SK-MEL-5 (cell line): Measurements from ENCODE around the gene CEACAM6. TPM values are rescaled to one million over a fixed set of nuclear protein-coding genes. Genes with fewer than 3 reads are reported as not detected.
"Not testable (repeated sequence)": the region's sequence is repeated elsewhere in the genome, so short reads cannot be mapped to it uniquely, and the experiment has no call there.

Source experiments
- DNase-seq: peaks from one replicate; pipeline ENCODE4 v3.0.0-alpha.2; 2016; ENCODE audit warnings: low read depth, low spot score
- in situ Hi-C: cut with HindIII; loops from 2 replicates; pipeline ENCODE4 v1.10.0; 2016; ENCODE audit warnings: low sequenced_read_pairs, high pct_unique_total_duplicates, low pct_unique_long_range_greater_than_20kb
- total RNA-seq: library from RNA; depleted of rRNA; stranded (reverse); fragments of >200 nt; shearing (Covaris generic); gene quantifications from 2 replicates; pipeline ENCODE4 v1.2.3, GENCODE V29; 2014

Gene CEACAM6
- total RNA-seq, 1 experiment from 2014 or later = not detected

- DNase-seq = no peak
- in situ Hi-C loops = no loop called here
These were observed 29.4 kb downstream of the CEACAM6 start for GRCh38 chr19:41784743-41785142.

DNA sequence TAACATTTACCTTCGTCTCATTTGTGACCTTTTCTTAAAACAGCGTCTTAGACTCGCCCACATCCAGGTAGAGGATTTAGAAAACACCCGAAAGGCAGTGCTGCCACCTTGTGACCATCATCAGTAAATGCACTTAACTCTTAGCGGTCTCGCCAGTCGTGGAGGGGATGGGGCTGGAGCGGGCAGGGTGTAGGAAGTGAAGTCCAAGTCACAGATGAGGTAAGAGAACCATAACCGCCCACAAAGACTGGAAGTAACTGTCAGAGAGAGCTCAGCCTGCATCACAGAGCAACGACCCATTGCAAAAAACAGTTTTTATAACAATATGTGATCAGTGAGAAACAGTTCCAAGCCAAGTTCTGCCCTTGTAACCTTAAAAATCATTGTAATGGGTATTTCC, 30.3 kb downstream of the CEACAM6 start:
- peak; percentile 82 for DNase-seq
- in situ Hi-C loops = no loop called here

- in situ Hi-C loops = no loop called here
- no peak for DNase-seq
These were observed 31.7 kb downstream of the CEACAM6 start for GRCh38 chr19:41787055-41787454.

GRCh38 chr19:41788518-41788917, 33.2 kb downstream of the CEACAM6 start:
- in situ Hi-C loops, DNase-seq: not testable (repeated sequence)

DNA sequence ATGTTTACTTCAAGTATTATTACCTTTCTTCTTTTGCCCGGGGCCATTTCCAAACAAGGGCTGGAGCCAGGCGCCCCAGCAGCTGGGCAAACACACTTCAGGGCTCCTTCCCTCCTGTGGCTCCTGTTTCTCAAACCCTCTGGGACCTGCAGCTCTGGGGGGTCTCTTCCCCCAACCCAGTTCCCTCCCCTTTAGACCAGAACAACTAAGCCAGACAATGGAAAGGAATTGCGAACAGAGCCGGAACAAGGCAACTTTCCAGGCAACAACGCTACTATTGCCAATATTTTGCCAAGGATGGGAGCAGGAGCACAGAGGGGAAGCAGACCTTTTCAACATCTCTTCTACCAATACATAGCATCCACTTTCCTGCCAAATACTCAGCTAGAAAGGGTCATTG, 33.7 kb downstream of the CEACAM6 start:
- in situ Hi-C loops = not testable (repeated sequence)

GRCh38 chr19:41792513-41793413, 37.4 kb downstream of the CEACAM6 start:
- DNase-seq = peak; percentile 91
- in situ Hi-C loops = no loop called here

More for the DNA sequence above, 33.7 kb downstream of the CEACAM6 start:
- not testable (repeated sequence) for DNase-seq

GRCh38 chr19:41793414-41793727, 38.0 kb downstream of the CEACAM6 start:
- in situ Hi-C loops = no loop called here
- no peak for DNase-seq

DNA sequence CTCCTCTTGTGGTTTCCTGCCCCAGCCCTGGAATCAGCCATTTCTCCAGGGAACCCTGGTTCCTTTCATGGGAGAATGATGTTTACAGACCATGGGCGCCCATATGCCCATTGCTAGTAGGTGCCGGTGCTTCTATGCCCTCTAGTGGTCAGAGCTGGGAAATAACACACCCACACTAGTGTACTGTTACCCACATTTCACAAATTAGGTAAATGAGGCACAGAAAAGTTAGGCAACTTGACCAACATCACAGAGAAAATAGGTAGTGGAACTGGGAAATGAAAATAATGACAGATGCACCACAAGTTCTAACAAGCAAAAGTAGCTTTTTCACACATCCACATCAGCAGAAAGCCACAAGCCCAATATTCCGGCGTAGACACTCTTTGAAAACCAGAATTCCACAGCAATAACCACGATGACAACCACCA, 39.7 kb downstream of the CEACAM6 start:
- DNase-seq = peak; percentile 75
- in situ Hi-C loops = no loop called here

DNA sequence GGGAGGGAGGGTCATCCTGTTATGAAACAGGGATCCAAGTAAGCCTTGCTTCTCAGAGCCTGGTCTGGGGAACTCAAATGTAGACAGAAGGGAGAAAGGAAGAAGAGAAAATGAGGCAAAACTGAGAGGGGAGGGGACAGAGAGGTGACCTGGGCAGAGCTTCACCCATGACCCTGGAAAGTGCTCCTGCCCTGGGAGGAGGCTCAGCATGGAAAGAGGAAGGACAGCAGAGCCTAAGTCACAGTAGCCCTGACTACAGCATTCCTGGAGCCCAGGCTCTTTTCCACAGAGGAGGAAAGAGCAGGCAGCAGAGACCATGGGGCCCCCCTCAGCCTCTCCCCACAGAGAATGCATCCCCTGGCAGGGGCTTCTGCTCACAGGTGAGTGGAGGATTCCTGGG, 41.0 kb downstream of the CEACAM6 start, which contains the start of gene CEACAM3:
CEACAM3 (plus strand) TSS at position 226 of the 400 bp plus-strand sequence; CDS start at position 317, 91 bp downstream.
- DNase-seq = no peak
- in situ Hi-C loops = no loop called here

GRCh38 chr19:41796901-41797300, 41.6 kb downstream of the CEACAM6 start:
- in situ Hi-C loops = no loop called here
- no peak for DNase-seq

DNA sequence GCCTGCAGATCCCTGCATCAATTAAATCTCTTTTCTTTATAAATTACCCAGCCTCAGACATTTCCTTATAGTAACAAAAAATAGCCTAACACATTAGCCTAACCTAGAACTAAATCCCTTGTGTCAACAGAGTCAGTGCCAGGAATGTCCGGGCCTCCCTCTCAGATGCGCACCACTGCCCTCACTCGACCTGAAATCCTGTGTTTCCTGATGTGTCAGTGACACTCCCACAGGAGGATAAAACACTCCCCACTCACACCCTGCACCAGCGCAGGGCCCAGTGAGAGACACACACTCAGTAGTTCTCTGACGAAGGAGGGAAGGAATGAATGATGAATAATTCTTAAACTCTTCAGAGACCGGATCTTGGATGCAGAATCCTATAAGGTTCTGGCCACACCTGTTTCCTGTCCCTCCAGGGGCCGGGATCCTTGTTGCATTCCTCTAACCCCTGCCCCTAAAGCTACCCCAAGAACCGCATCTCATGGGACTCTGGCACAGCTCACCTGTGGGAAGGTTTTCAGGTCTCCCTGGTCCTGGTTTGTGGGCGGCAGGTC, 44.2 kb downstream of the CEACAM6 start:
- in situ Hi-C loops = no loop called here
- DNase-seq = no peak

- no peak for DNase-seq
- in situ Hi-C loops = no loop called here
These were observed 45.7 kb downstream of the CEACAM6 start for GRCh38 chr19:41801031-41801430.

DNA sequence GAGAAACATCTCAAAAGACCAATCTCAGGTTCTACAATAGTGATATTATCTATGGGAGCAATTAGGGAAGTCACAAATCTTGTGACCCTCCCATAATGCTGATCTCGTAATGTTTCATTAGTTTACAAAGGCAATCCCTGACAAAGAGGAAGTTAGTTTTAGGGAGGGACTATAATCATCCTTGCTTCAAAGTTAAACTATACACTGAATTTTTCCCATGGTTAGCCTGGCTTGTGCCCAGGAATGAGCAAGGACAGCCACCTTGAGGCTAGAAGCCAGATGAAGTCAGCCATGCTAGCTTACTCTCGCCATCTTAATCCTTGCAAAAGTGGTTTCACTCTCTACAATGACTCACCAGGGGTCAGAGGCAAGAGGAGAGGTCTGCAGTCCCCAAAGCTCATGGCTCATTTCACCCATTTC, 46.5 kb downstream of the CEACAM6 start:
- in situ Hi-C loops = no loop called here
- DNase-seq = no peak

- DNase-seq = no peak
- in situ Hi-C loops = no loop called here
These were observed 47.4 kb downstream of the CEACAM6 start for GRCh38 chr19:41802770-41803169.

GRCh38 chr19:41804336-41804735, 49.0 kb downstream of the CEACAM6 start:
- DNase-seq = no peak
- in situ Hi-C loops = no loop called here

- DNase-seq = no peak
- in situ Hi-C loops = no loop called here
These were observed 51.8 kb downstream of the CEACAM6 start for GRCh38 chr19:41807176-41807575.

DNA sequence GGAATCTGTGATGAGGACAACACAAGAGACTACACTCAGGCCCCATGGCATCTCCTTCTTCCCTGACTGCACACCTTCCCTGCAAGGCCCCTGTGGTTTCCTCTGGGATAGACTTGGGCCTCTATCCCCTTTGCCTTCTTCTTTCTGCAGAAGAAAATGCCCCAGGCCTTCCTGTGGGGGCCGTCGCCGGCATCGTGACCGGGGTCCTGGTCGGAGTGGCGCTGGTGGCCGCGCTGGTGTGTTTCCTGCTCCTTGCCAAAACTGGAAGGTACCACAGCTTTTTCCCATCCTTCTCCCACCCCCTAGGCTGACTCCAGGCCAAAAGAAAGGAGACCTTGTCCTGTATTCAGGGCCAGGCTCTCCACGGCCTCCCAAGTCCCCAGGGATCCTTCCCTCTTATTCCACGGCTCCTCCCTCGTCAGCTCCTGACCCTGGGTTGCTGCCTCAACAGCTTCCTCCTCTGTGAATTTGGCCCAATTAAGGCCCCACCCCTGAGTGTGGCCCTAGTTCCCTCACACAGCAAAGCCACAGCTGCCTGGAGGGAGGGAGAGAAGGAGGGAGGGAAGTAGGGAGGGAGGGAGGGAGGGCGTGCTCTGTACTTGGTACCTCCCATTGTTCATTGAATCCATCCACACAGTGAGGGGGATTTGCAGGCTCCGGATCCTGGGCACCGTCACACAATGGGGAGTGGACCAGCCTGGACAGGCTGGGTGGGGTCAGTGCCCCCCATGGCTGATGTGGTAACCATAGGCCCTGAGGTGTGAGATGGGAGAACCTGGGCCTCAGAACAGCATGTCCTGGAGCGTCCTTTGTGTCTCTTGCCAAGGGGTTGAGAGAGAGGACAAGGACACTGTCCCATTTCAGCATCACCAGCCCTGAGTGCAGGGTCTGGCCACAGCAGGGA, 53.6 kb downstream of the CEACAM6 start:
- DNase-seq = no peak
- in situ Hi-C loops = no loop called here

DNA sequence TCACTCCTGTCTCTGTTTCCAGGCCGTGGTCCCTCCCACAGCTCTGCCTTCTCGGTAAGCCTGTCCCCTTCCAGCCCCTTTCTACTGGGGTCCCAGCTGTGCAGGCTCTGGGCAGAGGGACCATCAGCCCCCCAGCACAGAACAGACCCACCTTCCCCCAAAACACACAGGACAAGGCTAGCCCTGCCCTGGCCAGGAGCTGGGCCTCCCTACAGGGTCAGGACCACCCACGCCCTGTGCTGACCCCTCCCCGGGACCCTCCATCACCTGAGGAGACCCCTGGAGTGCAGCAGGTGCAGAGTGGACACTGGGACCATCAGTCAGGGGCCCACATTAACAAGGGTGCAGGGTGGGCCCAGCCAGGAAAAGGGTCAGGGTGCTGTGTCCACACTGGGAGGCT, 55.0 kb downstream of the CEACAM6 start:
- in situ Hi-C loops = no loop called here
- no peak for DNase-seq
